HG03460 (cell line): ENCODE data around the gene TLCD4.
"Not testable (repeated sequence)": the region's sequence is repeated elsewhere in the genome, so short reads cannot be mapped to it uniquely, and the experiment has no call there.

Experiments used
- ATAC-seq: cut with Tn5 transposase; IDR thresholded peaks from one replicate; pipeline ENCODE4 v1.9.1; 2021; ENCODE audit not compliant: unreplicated experiment

The TLCD4 gene

GRCh38 chr1:95145493-95145892 is 28.3 kb downstream of the TLCD4 start:
- no peak for ATAC-seq

GRCh38 chr1:95146637-95147036 is 29.5 kb downstream of the TLCD4 start:
- no peak for ATAC-seq

- ATAC-seq: no peak
These were observed 36.9 kb downstream of the TLCD4 start for GRCh38 chr1:95154096-95154495.

- not testable (repeated sequence) for ATAC-seq
These were observed 48.4 kb downstream of the TLCD4 start for GRCh38 chr1:95165569-95165968.
